ENCODE data around the gene OR4F6.

DNA sequence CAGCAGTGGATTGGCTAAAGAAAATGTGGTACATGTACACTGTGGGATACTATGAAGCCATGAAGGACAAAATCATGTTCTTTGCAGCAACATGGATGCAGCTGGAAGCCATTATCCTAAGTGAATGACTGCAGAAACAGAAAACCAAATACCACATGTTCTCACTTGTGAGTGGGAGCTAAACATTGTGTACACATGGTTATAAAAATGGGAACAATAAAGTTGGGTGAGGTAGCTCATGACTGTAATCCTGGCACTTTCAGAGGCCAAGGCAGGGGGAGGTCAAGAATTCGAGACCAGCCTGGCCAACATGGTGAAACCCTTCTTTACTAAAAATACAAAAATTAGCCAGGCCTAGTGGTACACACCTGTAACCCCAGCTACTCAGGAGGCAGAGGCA is 3.6 kb upstream of the OR4F6 start:
- TF ChIP-seq, protein P1, sequence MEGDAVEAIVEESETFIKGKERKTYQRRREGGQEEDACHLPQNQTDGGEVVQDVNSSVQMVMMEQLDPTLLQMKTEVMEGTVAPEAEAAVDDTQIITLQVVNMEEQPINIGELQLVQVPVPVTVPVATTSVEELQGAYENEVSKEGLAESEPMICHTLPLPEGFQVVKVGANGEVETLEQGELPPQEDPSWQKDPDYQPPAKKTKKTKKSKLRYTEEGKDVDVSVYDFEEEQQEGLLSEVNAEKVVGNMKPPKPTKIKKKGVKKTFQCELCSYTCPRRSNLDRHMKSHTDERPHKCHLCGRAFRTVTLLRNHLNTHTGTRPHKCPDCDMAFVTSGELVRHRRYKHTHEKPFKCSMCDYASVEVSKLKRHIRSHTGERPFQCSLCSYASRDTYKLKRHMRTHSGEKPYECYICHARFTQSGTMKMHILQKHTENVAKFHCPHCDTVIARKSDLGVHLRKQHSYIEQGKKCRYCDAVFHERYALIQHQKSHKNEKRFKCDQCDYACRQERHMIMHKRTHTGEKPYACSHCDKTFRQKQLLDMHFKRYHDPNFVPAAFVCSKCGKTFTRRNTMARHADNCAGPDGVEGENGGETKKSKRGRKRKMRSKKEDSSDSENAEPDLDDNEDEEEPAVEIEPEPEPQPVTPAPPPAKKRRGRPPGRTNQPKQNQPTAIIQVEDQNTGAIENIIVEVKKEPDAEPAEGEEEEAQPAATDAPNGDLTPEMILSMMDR (IDR thresholded peaks at IDR 0.05; ENCODE audit: low read length) = no peak
- no peak for TF ChIP-seq EZH2 (optimal IDR thresholded peaks at IDR 0.05; ENCODE audit: low read depth, low read length)
